Pancreas (tissue), 10 donors: ENCODE results near the gene KIF13A. TPM values are rescaled to one million over a fixed set of nuclear protein-coding genes. Genes with fewer than 3 reads are reported as not detected.
A peak's percentile ranks its signal among the peaks of the same experiment; 100 is the strongest.
"Not testable (repeated sequence)": the region's sequence is repeated elsewhere in the genome, so short reads cannot be mapped to it uniquely, and the experiment has no call there.

ENCODE experiments used
- ATAC-seq, 4 donors: fragments of 200-7000 bp; cut with Tn5 transposase; one replicate each; pipeline versions ENCODE4 v1.8.0 to v1.9.1; 2020; ENCODE audit warnings: mild to moderate bottlenecking in 4 of 4, moderate library complexity in 4 of 4
- DNase-seq, 6 donors: peaks; one replicate each; pipeline ENCODE4 v3.0.0-alpha.2; 2020
- FAIRE-seq: peaks from 2 replicates; lab custom pipeline; 2012; peaks lifted over from hg19 to GRCh38; lab: Jason Lieb, UNC
- H3K27ac ChIP-seq, 4 donors: fragments of 200-600 bp; sonication (generic); 1 replicate in 3 of 4; 2 replicates in 1 of 4; pipeline versions ENCODE4 v1.5.0 to v1.8.0; 2020
- H3K27me3 ChIP-seq, 4 donors: fragments of 200-600 bp; one replicate each; pipeline ENCODE4 v1.8.0; 2021
- H3K36me3 ChIP-seq, 3 donors: fragments of 200-600 bp; sonication (generic) in 1 of 3; one replicate each; pipeline versions ENCODE4 v1.5.0 to v1.8.0; 2020 to 2021
- H3K4me1 ChIP-seq, 3 donors: fragments of 200-600 bp; one replicate each; pipeline ENCODE4 v1.8.0; 2021
- H3K4me3 ChIP-seq, 4 donors: fragments of 200-600 bp; sonication (generic) in 2 of 4; one replicate each; pipeline versions ENCODE4 v1.5.0 to v1.8.0; 2020 to 2021
- H3K9me3 ChIP-seq, 4 donors: fragments of 200-600 bp; one replicate each; pipeline ENCODE4 v1.8.0; 2021
- WGBS, 2 donors: extraction: QIAGEN DNeasy Blood & Tissue Kit; methylation state at CpG; one replicate each; pipeline ENCODE4 v1.1.7; 2013; 5-methylcytosine and 5-hydroxymethylcytosine counted together
- intact Hi-C, 3 donors: fragments of 100-400 bp; cut with DNase I; formaldehyde crosslinking; loops; one replicate each; pipeline versions ENCODE4 v1.11.1 to v1.14.2; 2022
- polyA plus RNA-seq, 2 donors: library from polyadenylated mRNA; stranded (reverse); fragments of 200-250 nt; gene quantifications; one replicate each; pipeline ENCODE4 v1.2.3, GENCODE V29; 2013
- total RNA-seq, 6 donors: library from RNA; stranded (reverse); fragmentation: NEBNext Ultra II Directional in 4 of 6; extraction: Animal tissue kit (Norgen Biotek cat#: 25700) in 4 of 6; gene quantifications; one replicate each; pipeline versions ENCODE4 v1.2.1 to v1.2.4, GENCODE V29; 2021 to 2023
- TF ChIP-seq, protein P1 (sequence below), 4 donors: fragments of 200-600 bp; sonication (generic) in 3 of 4; IDR thresholded peaks; one replicate each; pipeline versions ENCODE4 v1.5.0 to v1.8.0; 2021; ENCODE audit warnings: antibody characterized with exemption in 4 of 4
- donor health status: healthy with polysubstance abuse.
- donor health status: DM: no; HTN: no; CAD: no; lungs with moderate emphysema.
- donor health status: DM: no; HTN: no; CAD: no.
- donor health status: control.
- donor health status: control.
- donor health status: Bipolar disorder and iron deficiency.
- donor health status: DM: yes; HTN: yes; CAD: no.
- donor health status: DM: no; HTN: no; CAD: no.
- donor health status: DM: no; HTN: no; CAD: no.
- donor health status: DM: yes; HTN: yes; CAD: no.

KIF13A gene
- total and polyA plus RNA-seq, 8 donors: 7.3 to 18.1 (median 12.5) TPM

- WGBS, 2 donors: 79 to 82% methylated on average over 7 of the region's 7 CpGs
- FAIRE-seq (no peak), DNase-seq (no peak), ATAC-seq (no peak)
- no peaks in the 10 kb centered on the region for H3K9me3 ChIP-seq
- no peak overlapping the region for H3K27ac ChIP-seq
- H3K27me3 ChIP-seq: no peaks in the 10 kb centered on the region
- H3K4me1 ChIP-seq: peaks cover 0 to 8% (median 6%) of the 10 kb centered on the region in 3 donors
- intact Hi-C loops: no loop called here
- TF ChIP-seq, protein P1, sequence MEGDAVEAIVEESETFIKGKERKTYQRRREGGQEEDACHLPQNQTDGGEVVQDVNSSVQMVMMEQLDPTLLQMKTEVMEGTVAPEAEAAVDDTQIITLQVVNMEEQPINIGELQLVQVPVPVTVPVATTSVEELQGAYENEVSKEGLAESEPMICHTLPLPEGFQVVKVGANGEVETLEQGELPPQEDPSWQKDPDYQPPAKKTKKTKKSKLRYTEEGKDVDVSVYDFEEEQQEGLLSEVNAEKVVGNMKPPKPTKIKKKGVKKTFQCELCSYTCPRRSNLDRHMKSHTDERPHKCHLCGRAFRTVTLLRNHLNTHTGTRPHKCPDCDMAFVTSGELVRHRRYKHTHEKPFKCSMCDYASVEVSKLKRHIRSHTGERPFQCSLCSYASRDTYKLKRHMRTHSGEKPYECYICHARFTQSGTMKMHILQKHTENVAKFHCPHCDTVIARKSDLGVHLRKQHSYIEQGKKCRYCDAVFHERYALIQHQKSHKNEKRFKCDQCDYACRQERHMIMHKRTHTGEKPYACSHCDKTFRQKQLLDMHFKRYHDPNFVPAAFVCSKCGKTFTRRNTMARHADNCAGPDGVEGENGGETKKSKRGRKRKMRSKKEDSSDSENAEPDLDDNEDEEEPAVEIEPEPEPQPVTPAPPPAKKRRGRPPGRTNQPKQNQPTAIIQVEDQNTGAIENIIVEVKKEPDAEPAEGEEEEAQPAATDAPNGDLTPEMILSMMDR (IDR thresholded peaks at IDR 0.05): no peak
- H3K4me3 ChIP-seq: no peak overlapping the region
- H3K36me3 ChIP-seq: no peaks in the 10 kb centered on the region
Observed at GRCh38 chr6:17948725-17949124, 38.7 kb downstream of the KIF13A start.

- intact Hi-C loops, H3K27me3 ChIP-seq, H3K27ac ChIP-seq, H3K36me3 ChIP-seq, DNase-seq, ATAC-seq, H3K4me3 ChIP-seq, FAIRE-seq, H3K4me1 ChIP-seq, H3K9me3 ChIP-seq: not testable (repeated sequence)
- WGBS, 2 donors: 94 to 97% methylated on average over 7 of the region's 7 CpGs
Observed at GRCh38 chr6:17947574-17947973, 39.9 kb downstream of the KIF13A start.

- WGBS, 2 donors: 66 to 72% methylated on average over 2 of the region's 2 CpGs
- no peak for FAIRE-seq
Observed at GRCh38 chr6:17945575-17945974, 41.9 kb downstream of the KIF13A start.

DNA sequence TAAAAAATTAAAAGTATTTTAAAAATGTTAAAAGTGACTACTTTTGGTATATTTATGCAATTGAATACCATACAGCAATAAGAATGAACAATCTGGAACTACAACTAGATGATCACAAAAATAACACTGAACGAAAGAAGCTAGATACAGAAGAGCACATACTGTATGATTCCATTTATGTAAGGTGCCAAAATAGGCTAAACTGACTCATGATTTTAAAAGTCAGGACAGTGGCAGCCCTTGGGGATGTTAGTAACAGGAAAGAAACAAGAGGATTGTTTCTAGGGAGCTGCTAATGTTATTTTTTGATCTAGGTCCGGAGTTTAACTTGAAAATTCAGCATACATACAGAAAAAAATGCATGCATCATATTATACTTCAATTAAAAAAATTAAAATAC lies 42.3 kb downstream of the KIF13A start:
- WGBS, 2 donors: 85 to 86% methylated on average over 2 of the region's 2 CpGs
- no peaks in the 10 kb centered on the region for H3K36me3 ChIP-seq
- TF ChIP-seq, protein P1 (IDR thresholded peaks at IDR 0.05): no peak
- H3K27ac ChIP-seq: no peak overlapping the region
- no peak overlapping the region for H3K4me3 ChIP-seq
- intact Hi-C loops: no loop called here
- no peaks in the 10 kb centered on the region for H3K9me3 ChIP-seq
- no peaks in the 10 kb centered on the region for H3K27me3 ChIP-seq
- peaks cover 0 to 3% (median 2%) of the 10 kb centered on the region in 3 donors for H3K4me1 ChIP-seq
- ATAC-seq: no peak
- DNase-seq: no peak
- FAIRE-seq: peak; percentile 76

More at GRCh38 chr6:17945575-17945974, 41.9 kb downstream of the KIF13A start:
- H3K27ac ChIP-seq: no peak overlapping the region
- no peak for ATAC-seq
- intact Hi-C loops: no loop called here
- TF ChIP-seq, protein P1 (IDR thresholded peaks at IDR 0.05): no peak
- H3K4me3 ChIP-seq: no peak overlapping the region
- no peaks in the 10 kb centered on the region for H3K36me3 ChIP-seq
- H3K27me3 ChIP-seq: no peaks in the 10 kb centered on the region
- DNase-seq: no peak
- no peaks in the 10 kb centered on the region for H3K9me3 ChIP-seq
- H3K4me1 ChIP-seq: peaks cover 0 to 6% (median 6%) of the 10 kb centered on the region in 3 donors

- Histone ChIP-seq H3K4me3 (no peak overlapping the region), H3K4me1 (no peaks in the 10 kb centered on the region), H3K27me3 (no peaks in the 10 kb centered on the region), H3K36me3 (no peaks in the 10 kb centered on the region), H3K27ac (no peak overlapping the region), H3K9me3 (no peaks in the 10 kb centered on the region)
- intact Hi-C loops: no loop called here
- no peak for DNase-seq
- WGBS, 2 donors: 97 to 98% methylated on average over 4 of the region's 4 CpGs
- FAIRE-seq: no peak
- TF ChIP-seq, protein P1 (IDR thresholded peaks at IDR 0.05): no peak
- no peak for ATAC-seq
Observed at GRCh38 chr6:17941318-17941717, 46.1 kb downstream of the KIF13A start.
